Measurements from ENCODE around the gene TMEM169.

GRCh38 chr2:216039918-216040317, 41.8 kb upstream of the TMEM169 start:
- no peak for TF ChIP-seq CTCF (IDR thresholded peaks at IDR 0.05 in 2 of 3, conservative IDR thresholded peaks at IDR 0.05 in 1 of 3; ENCODE audit: insufficient read depth in 2 of 3, low read depth in 1 of 3, low read length in 3 of 3)
- TF ChIP-seq NFATC3 (IDR thresholded peaks at IDR 0.05) = no peak
- TF ChIP-seq CHD2 (IDR thresholded peaks at IDR 0.05; ENCODE audit: low read depth, low read length) = no peak
- no peak for TF ChIP-seq KLF6 (CRISPR knock-in tag; IDR thresholded peaks at IDR 0.05; ENCODE audit: borderline replicate concordance)
- no peak for TF ChIP-seq PBX2 (CRISPR knock-in tag; IDR thresholded peaks at IDR 0.05; ENCODE audit: low read depth)
- no peak for TF ChIP-seq PBX2 (tag; conservative IDR thresholded peaks at IDR 0.05; ENCODE audit: low read depth)
- no peak for TF ChIP-seq POLR2A (conservative IDR thresholded peaks at IDR 0.05)
- TF ChIP-seq THRA (IDR thresholded peaks at IDR 0.05) = no peak
- no peak for TF ChIP-seq RB1 (IDR thresholded peaks at IDR 0.05; ENCODE audit: low read depth)
- no peak for TF ChIP-seq PRPF4 (IDR thresholded peaks at IDR 0.05; ENCODE audit: insufficient read depth, low read depth, low read length, poor library complexity, severe bottlenecking)
- no peak for TF ChIP-seq ZBTB7A (IDR thresholded peaks at IDR 0.05; ENCODE audit: borderline replicate concordance, control insufficient read depth, low read depth, low read length)
- no peak for TF ChIP-seq CEBPB (tag; IDR thresholded peaks at IDR 0.05)

Data from K562 (cell line).